Type B pancreatic cell (in vitro differentiated cells): ENCODE results near the gene TIMP2. TPM values are rescaled to one million over a fixed set of nuclear protein-coding genes. Genes with fewer than 3 reads are reported as not detected.

ENCODE experiments used
- DNase-seq: peaks from one replicate; pipeline ENCODE4 v3.0.0; 2021; ENCODE audit warnings: mixed read lengths; ENCODE audit not compliant: unreplicated experiment; ENCODE audit errors: extremely low spot score
- H3K27ac Mint-ChIP-seq: 2 replicates; pipeline ENCODE4 v1.8.0; 2021; ENCODE audit warnings: mild to moderate bottlenecking, mixed read lengths
- H3K27me3 Mint-ChIP-seq: 2 replicates; pipeline ENCODE4 v1.8.0; 2021; ENCODE audit warnings: mixed read lengths
- H3K36me3 Mint-ChIP-seq: 2 replicates; pipeline ENCODE4 v1.8.0; 2021; ENCODE audit warnings: mixed read lengths
- H3K4me1 Mint-ChIP-seq: one replicate; pipeline ENCODE4 v1.8.0; 2021; ENCODE audit warnings: mixed read lengths; ENCODE audit not compliant: unreplicated experiment
- H3K4me3 Mint-ChIP-seq: 2 replicates; pipeline ENCODE4 v1.8.0; 2021; ENCODE audit warnings: mild to moderate bottlenecking, mixed read lengths
- H3K9me3 Mint-ChIP-seq: 2 replicates; pipeline ENCODE4 v1.8.0; 2021; ENCODE audit warnings: mixed read lengths
- total RNA-seq: library from RNA; stranded (reverse); gene quantifications from 2 replicates; pipeline ENCODE4 v1.2.1, GENCODE V29; 2021; ENCODE audit warnings: low replicate concordance
- TF ChIP-seq, protein P1 (sequence below): fragments of 200-600 bp; sonication (generic); conservative IDR thresholded peaks from 2 replicates; pipeline ENCODE4 v1.5.0; 2021; ENCODE audit warnings: antibody characterized with exemption, mild to moderate bottlenecking

The TIMP2 gene
- total RNA-seq, 1 donor from 2014 or later: 125 TPM

DNA sequence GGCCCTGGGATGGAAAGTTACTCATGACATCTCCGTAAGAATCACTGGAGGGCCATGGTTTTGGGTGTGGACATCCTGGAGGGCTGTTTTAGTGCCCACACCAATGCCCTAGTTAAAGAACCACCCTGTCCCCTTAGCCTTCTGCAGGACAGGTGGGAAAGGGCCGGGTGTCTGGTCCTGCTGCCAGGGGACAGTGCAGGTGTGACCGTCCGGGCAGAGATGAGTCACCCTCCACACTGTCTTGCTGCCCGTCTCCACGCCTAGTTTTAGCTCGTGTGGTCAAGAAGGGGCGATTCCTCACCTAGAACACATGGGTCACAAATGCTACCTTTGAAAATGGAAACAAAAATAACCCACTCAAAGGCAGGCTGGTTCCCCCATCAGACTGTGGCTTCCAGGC lies 39.2 kb downstream of the TIMP2 start:
- Mint-ChIP-seq H3K4me1 (peaks cover 53% of the 10 kb centered on the region), H3K4me3 (no peak overlapping the region)
- TF ChIP-seq, protein P1, sequence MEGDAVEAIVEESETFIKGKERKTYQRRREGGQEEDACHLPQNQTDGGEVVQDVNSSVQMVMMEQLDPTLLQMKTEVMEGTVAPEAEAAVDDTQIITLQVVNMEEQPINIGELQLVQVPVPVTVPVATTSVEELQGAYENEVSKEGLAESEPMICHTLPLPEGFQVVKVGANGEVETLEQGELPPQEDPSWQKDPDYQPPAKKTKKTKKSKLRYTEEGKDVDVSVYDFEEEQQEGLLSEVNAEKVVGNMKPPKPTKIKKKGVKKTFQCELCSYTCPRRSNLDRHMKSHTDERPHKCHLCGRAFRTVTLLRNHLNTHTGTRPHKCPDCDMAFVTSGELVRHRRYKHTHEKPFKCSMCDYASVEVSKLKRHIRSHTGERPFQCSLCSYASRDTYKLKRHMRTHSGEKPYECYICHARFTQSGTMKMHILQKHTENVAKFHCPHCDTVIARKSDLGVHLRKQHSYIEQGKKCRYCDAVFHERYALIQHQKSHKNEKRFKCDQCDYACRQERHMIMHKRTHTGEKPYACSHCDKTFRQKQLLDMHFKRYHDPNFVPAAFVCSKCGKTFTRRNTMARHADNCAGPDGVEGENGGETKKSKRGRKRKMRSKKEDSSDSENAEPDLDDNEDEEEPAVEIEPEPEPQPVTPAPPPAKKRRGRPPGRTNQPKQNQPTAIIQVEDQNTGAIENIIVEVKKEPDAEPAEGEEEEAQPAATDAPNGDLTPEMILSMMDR: no peak

GRCh38 chr17:78884876-78885667 lies 40.1 kb downstream of the TIMP2 start:
- DNase-seq: no peak
- Mint-ChIP-seq H3K4me1 (peaks cover 48% of the 10 kb centered on the region), H3K27me3 (no peaks in the 10 kb centered on the region), H3K4me3 (peak overlapping the region; percentile 36), H3K36me3 (peaks cover 17% of the 10 kb centered on the region), H3K27ac (peak overlapping the region; percentile 97), H3K9me3 (no peaks in the 10 kb centered on the region)
- TF ChIP-seq, protein P1: no peak

More for the DNA sequence above, 39.2 kb downstream of the TIMP2 start:
- peak overlapping the region; percentile 68 for H3K27ac Mint-ChIP-seq
- DNase-seq: no peak
- H3K36me3 Mint-ChIP-seq: peaks cover 22% of the 10 kb centered on the region
- H3K27me3 Mint-ChIP-seq: no peaks in the 10 kb centered on the region
- no peaks in the 10 kb centered on the region for H3K9me3 Mint-ChIP-seq

DNA sequence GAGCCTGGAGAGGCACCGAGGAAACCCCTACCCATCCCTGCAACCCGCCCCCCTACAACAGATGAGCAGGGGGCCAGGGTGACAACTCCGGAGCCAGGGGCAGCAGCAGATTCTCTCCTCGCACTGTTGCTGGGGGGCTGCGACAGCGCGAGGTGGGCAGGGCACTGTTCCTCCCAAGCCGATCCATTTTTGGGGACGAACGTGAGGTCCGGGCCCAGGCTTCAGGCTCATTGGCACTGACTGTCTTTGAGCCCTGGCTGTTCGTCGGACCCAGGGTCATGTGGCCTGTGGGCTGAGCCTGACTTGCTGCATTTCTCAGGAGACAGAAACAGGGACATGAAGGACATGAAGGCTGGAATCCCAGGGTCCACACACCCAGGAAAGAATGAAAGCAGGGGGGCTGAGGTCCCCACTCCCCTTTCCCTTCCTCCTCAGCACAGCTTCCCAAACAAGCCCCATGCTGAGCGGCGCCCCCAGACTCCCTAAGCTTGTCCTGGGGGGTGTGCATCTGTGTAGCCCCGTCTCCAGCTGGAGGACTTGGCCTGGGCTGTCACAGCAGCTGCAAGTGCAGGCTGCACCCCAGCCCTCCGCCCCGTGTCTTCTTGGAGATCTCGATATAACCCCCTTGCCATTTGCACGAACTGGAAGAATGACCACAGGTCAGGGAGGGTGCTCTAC lies 40.9 kb downstream of the TIMP2 start:
- DNase-seq: no peak
- peak overlapping the region; percentile 81 for H3K4me3 Mint-ChIP-seq
- no peaks in the 10 kb centered on the region for H3K9me3 Mint-ChIP-seq
- H3K4me1 Mint-ChIP-seq: peaks cover 50% of the 10 kb centered on the region
- no peaks in the 10 kb centered on the region for H3K27me3 Mint-ChIP-seq
- peaks cover 15% of the 10 kb centered on the region for H3K36me3 Mint-ChIP-seq
- TF ChIP-seq, protein P1: no peak
- H3K27ac Mint-ChIP-seq: peak overlapping the region; percentile 97

DNA sequence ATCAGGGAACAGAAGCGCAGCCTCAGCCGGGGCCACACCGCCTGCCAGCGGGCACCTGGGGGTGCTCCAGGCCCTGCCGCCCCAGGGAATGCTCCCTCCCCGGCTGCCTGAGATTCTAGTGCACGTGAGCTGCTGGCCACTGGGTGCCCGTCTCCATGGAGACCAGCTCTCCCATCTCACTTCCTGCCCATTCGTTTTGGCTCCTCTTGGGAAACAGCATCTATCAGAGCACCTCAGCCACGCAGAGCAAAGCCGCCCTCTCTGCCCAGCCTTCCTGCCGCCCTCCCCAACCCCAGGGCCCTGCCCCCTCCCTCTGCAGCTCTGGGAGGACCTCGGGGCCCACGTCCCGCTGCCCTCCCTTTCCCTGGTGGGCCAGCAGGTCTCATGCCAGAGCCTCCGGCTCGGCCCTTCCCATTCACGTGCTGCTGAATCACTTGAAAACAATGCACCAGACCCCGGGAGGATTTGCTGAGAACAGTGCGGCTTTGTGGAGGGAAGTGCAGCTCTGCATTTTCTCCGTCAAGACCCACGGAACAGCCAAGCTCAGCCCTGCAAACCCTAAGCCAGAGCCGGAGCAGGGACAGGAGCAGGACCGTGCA lies 41.6 kb downstream of the TIMP2 start:
- peak overlapping the region; percentile 97 for H3K27ac Mint-ChIP-seq
- TF ChIP-seq, protein P1: no peak
- no peaks in the 10 kb centered on the region for H3K9me3 Mint-ChIP-seq
- peak; percentile 79 for DNase-seq
- H3K27me3 Mint-ChIP-seq: no peaks in the 10 kb centered on the region
- H3K36me3 Mint-ChIP-seq: peaks cover 8% of the 10 kb centered on the region
- H3K4me1 Mint-ChIP-seq: peaks cover 50% of the 10 kb centered on the region
- H3K4me3 Mint-ChIP-seq: peak overlapping the region; percentile 81

- H3K4me1 Mint-ChIP-seq: peaks cover 53% of the 10 kb centered on the region
- peak overlapping the region; percentile 81 for H3K4me3 Mint-ChIP-seq
- peaks cover 7% of the 10 kb centered on the region for H3K36me3 Mint-ChIP-seq
- TF ChIP-seq, protein P1: no peak
- no peaks in the 10 kb centered on the region for H3K27me3 Mint-ChIP-seq
- peak overlapping the region; percentile 97 for H3K27ac Mint-ChIP-seq
- H3K9me3 Mint-ChIP-seq: no peaks in the 10 kb centered on the region
- no peak for DNase-seq
These were observed 42.1 kb downstream of the TIMP2 start for GRCh38 chr17:78883089-78883532.
